ENCODE measurements around the gene FBXO11. TPM values are rescaled to one million over a fixed set of nuclear protein-coding genes. Genes with fewer than 3 reads are reported as not detected.

The FBXO11 gene
- polyA plus RNA-seq, 1 donor (not counting 4 experiments of a cell fraction or from before 2014, with no cell fraction given): 45.5 TPM

- Histone ChIP-seq H3K79me2 (ENCODE audit: control insufficient read depth, insufficient read depth, low read length) (peaks cover 100% of the 10 kb centered on the region), H3K4me1 (ENCODE audit: control insufficient read depth, extremely low read depth, insufficient read depth, low read length) (peaks cover 6% of the 10 kb centered on the region), H3K27me3 (ENCODE audit: control insufficient read depth, extremely low read depth, insufficient read depth, low read length) (no peaks in the 10 kb centered on the region), H3K9me1 (ENCODE audit: control insufficient read depth, extremely low read depth, insufficient read depth, low read length) (peaks cover 2% of the 10 kb centered on the region), H3K9ac (ENCODE audit: control insufficient read depth, extremely low read depth, insufficient read depth, low read length) (no peak overlapping the region), H3K27ac (ENCODE audit: control insufficient read depth, insufficient read depth, low read length) (no peak overlapping the region), H3K36me3 (ENCODE audit: control insufficient read depth in 2 of 2, extremely low read depth in 1 of 2, insufficient read depth in 2 of 2, low read length in 2 of 2) (peaks cover 0 to 6% of the 10 kb centered on the region in 2 experiments), H3K4me2 (ENCODE audit: control insufficient read depth, extremely low read depth, insufficient read depth, low read depth, low read length) (no peak overlapping the region), H3K9me3 (ENCODE audit: control insufficient read depth, low read depth, low read length) (no peaks in the 10 kb centered on the region), H2AFZ (ENCODE audit: control insufficient read depth, low read length) (no peak overlapping the region), H4K20me1 (ENCODE audit: control insufficient read depth, extremely low read depth, insufficient read depth, low read length) (peaks cover 3% of the 10 kb centered on the region), H3K4me3 (ENCODE audit: control insufficient read depth in 2 of 3, extremely low read depth in 1 of 3, insufficient read depth in 2 of 3, low read depth in 1 of 3, low read length in 3 of 3) (no peak overlapping the region)
- no peak for DNase-seq (ENCODE audit: low read depth, low spot score)
- TF ChIP-seq EZH2 (IDR thresholded peaks at IDR 0.05; ENCODE audit: low read length): no peak
- TF ChIP-seq CTCF (optimal IDR thresholded peaks at IDR 0.05 in 1 of 3, IDR thresholded peaks at IDR 0.05 in 1 of 3, conservative IDR thresholded peaks at IDR 0.05 in 1 of 3; ENCODE audit: extremely low read depth in 1 of 3, insufficient read depth in 2 of 3, low read length in 3 of 3): no peak
- dilution Hi-C loops (cut with MboI; ENCODE audit: extremely low pct_ligation_motif_present, low sequenced_read_pairs): no loop called here
- no peak for FAIRE-seq
Measured at GRCh38 chr2:47892338-47892730, 14.0 kb downstream of the FBXO11 start.

GRCh38 chr2:47891369-47892337, 14.6 kb downstream of the FBXO11 start:
- Histone ChIP-seq H3K9me1 (ENCODE audit: control insufficient read depth, extremely low read depth, insufficient read depth, low read length) (peaks cover 2% of the 10 kb centered on the region), H2AFZ (ENCODE audit: control insufficient read depth, low read length) (no peak overlapping the region), H3K4me3 (ENCODE audit: control insufficient read depth in 2 of 3, extremely low read depth in 1 of 3, insufficient read depth in 2 of 3, low read depth in 1 of 3, low read length in 3 of 3) (no peak overlapping the region), H3K4me1 (ENCODE audit: control insufficient read depth, extremely low read depth, insufficient read depth, low read length) (peaks cover 6% of the 10 kb centered on the region), H3K9ac (ENCODE audit: control insufficient read depth, extremely low read depth, insufficient read depth, low read length) (no peak overlapping the region), H3K36me3 (ENCODE audit: control insufficient read depth in 2 of 2, extremely low read depth in 1 of 2, insufficient read depth in 2 of 2, low read length in 2 of 2) (peaks cover 0 to 6% of the 10 kb centered on the region in 2 experiments), H3K27ac (ENCODE audit: control insufficient read depth, insufficient read depth, low read length) (no peak overlapping the region), H3K27me3 (ENCODE audit: control insufficient read depth, extremely low read depth, insufficient read depth, low read length) (no peaks in the 10 kb centered on the region), H3K79me2 (ENCODE audit: control insufficient read depth, insufficient read depth, low read length) (peaks cover 100% of the 10 kb centered on the region), H3K4me2 (ENCODE audit: control insufficient read depth, extremely low read depth, insufficient read depth, low read depth, low read length) (no peak overlapping the region), H3K9me3 (ENCODE audit: control insufficient read depth, low read depth, low read length) (no peaks in the 10 kb centered on the region), H4K20me1 (ENCODE audit: control insufficient read depth, extremely low read depth, insufficient read depth, low read length) (peaks cover 3% of the 10 kb centered on the region)
- DNase-seq (ENCODE audit: low read depth, low spot score) (no peak), FAIRE-seq (no peak)
- TF ChIP-seq EZH2 (IDR thresholded peaks at IDR 0.05; ENCODE audit: low read length) (no peak), CTCF (optimal IDR thresholded peaks at IDR 0.05 in 1 of 3, IDR thresholded peaks at IDR 0.05 in 1 of 3, conservative IDR thresholded peaks at IDR 0.05 in 1 of 3; ENCODE audit: extremely low read depth in 1 of 3, insufficient read depth in 2 of 3, low read length in 3 of 3) (no peak)
- dilution Hi-C loops (cut with MboI; ENCODE audit: extremely low pct_ligation_motif_present, low sequenced_read_pairs): no loop called here
